Neural cell (in vitro differentiated cells): ENCODE measurements around the gene AHCYL1. TPM values are rescaled to one million over a fixed set of nuclear protein-coding genes. Genes with fewer than 3 reads are reported as not detected.

Experiments used
- H2AFZ ChIP-seq: fragments of 200-600, 300-800 bp; sonication (generic), shearing (Covaris generic); 2 replicates; pipeline ENCODE4 v1.6.0; 2014; ENCODE audit warnings: low read depth, mild to moderate bottlenecking, antibody characterized with exemption, low read length, moderate library complexity
- H3F3A ChIP-seq: fragments of 200-600 bp; shearing (Covaris generic); 2 replicates; pipeline ENCODE4 v1.6.1; 2016; ENCODE audit warnings: mild to moderate bottlenecking, moderate library complexity, mixed read lengths, antibody characterized with exemption, low read length; ENCODE audit not compliant: insufficient read depth, poor library complexity, severe bottlenecking
- H3K27ac ChIP-seq: fragments of 200-600, 300-800 bp; sonication (generic), shearing (Covaris generic); 2 replicates; pipeline ENCODE4 v1.5.1; 2014; ENCODE audit warnings: mild to moderate bottlenecking, low read length, moderate library complexity
- H3K27me3 ChIP-seq: fragments of 300-800, 200-600 bp; sonication (generic), shearing (Covaris generic); 2 replicates; pipeline ENCODE4 v1.6.0; 2014; ENCODE audit warnings: mild to moderate bottlenecking, low read depth, low read length, moderate library complexity; ENCODE audit not compliant: insufficient read depth
- H3K36me3 ChIP-seq: fragments of 300-800, 200-600 bp; sonication (generic), shearing (Covaris generic); 2 replicates; pipeline ENCODE4 v1.5.1; 2014; ENCODE audit warnings: mild to moderate bottlenecking, antibody characterized with exemption, low read length, moderate library complexity; ENCODE audit not compliant: insufficient read depth
- H3K4me2 ChIP-seq: fragments of 300-800, 200-600 bp; sonication (generic), shearing (Covaris generic); 2 replicates; pipeline ENCODE4 v1.6.0; 2014; ENCODE audit warnings: mild to moderate bottlenecking, low read length
- H3K4me3 ChIP-seq: fragments of 300-800, 200-600 bp; sonication (generic), shearing (Covaris generic); 2 replicates; pipeline ENCODE4 v1.5.1; 2014; ENCODE audit warnings: mild to moderate bottlenecking, low read length, moderate library complexity
- H3K79me2 ChIP-seq: fragments of 200-600 bp; shearing (Covaris generic); replicated peaks from 2 replicates; pipeline ENCODE4 v1.6.0; 2014; ENCODE audit warnings: mild to moderate bottlenecking, low read length, moderate library complexity; ENCODE audit not compliant: insufficient read depth
- H3K9ac ChIP-seq: fragments of 300-800, 200-600 bp; sonication (generic), shearing (Covaris generic); 2 replicates; pipeline ENCODE4 v1.6.1; 2016; ENCODE audit warnings: mild to moderate bottlenecking, low read length, mixed read lengths
- H3K9me2 ChIP-seq: fragments of 200-600 bp; shearing (Covaris generic); 2 replicates; pipeline ENCODE4 v1.6.1; 2016; ENCODE audit warnings: mild to moderate bottlenecking, low read length, mixed read lengths; ENCODE audit not compliant: insufficient read depth
- H3K9me3 ChIP-seq: fragments of 200-600, 300-800 bp; sonication (generic), shearing (Covaris generic); 2 replicates; pipeline ENCODE4 v1.6.1; 2016; ENCODE audit warnings: mild to moderate bottlenecking, mixed run types, low read length, moderate library complexity, mixed read lengths
- H4K20me1 ChIP-seq: fragments of 200-600 bp; shearing (Covaris generic); 2 replicates; pipeline ENCODE4 v1.6.1; 2016; ENCODE audit warnings: mild to moderate bottlenecking, mixed run types; ENCODE audit not compliant: insufficient read depth
- CTCF ChIP-seq: fragments of 450-650 bp; IDR thresholded peaks from 2 replicates; pipeline ENCODE4 v1.5.1; 2014; ENCODE audit warnings: antibody characterized with exemption, mild to moderate bottlenecking, moderate library complexity; ENCODE audit not compliant: poor library complexity, severe bottlenecking
- EZH2 ChIP-seq: fragments of 200-600, 300-800 bp; shearing (Covaris generic), sonication (generic); IDR thresholded peaks from 2 replicates; pipeline ENCODE4 v1.6.1; 2014; ENCODE audit warnings: antibody characterized with exemption, low read length, borderline replicate concordance, mild to moderate bottlenecking; ENCODE audit not compliant: insufficient read depth, poor library complexity, severe bottlenecking
- MXI1 ChIP-seq: fragments of 450-650 bp; conservative IDR thresholded peaks from 2 replicates; pipeline ENCODE4 v1.6.1; 2014; ENCODE audit warnings: antibody characterized with exemption, mild to moderate bottlenecking; ENCODE audit not compliant: poor library complexity, severe bottlenecking
- POLR2AphosphoS5 ChIP-seq: IDR thresholded peaks from 2 replicates; pipeline ENCODE4 v1.6.1; 2012
- polyA plus RNA-seq: library from polyadenylated mRNA; depleted of rRNA; stranded (reverse); fragments of >200 nt; gene quantifications from 2 replicates; pipeline ENCODE4 v1.2.3, GENCODE V29; 2014
- TF ChIP-seq, protein P1 (sequence below): IDR thresholded peaks from 2 replicates; pipeline ENCODE4 v1.6.1; 2012; ENCODE audit warnings: borderline replicate concordance

Gene AHCYL1
- polyA plus RNA-seq, 1 donor from 2014 or later = 48.7 TPM

GRCh38 chr1:110067893-110068645 lies 83.5 kb downstream of the AHCYL1 start:
- H4K20me1 ChIP-seq = no peaks in the 10 kb centered on the region
- H2AFZ ChIP-seq = no peak overlapping the region
- H3K9me3 ChIP-seq = no peaks in the 10 kb centered on the region
- no peak overlapping the region for H3K9ac ChIP-seq
- no peak overlapping the region for H3K27ac ChIP-seq
- H3F3A ChIP-seq = no peaks in the 10 kb centered on the region
- no peak overlapping the region for H3K4me2 ChIP-seq
- TF ChIP-seq EZH2 = peak; percentile 79
- TF ChIP-seq, protein P1, sequence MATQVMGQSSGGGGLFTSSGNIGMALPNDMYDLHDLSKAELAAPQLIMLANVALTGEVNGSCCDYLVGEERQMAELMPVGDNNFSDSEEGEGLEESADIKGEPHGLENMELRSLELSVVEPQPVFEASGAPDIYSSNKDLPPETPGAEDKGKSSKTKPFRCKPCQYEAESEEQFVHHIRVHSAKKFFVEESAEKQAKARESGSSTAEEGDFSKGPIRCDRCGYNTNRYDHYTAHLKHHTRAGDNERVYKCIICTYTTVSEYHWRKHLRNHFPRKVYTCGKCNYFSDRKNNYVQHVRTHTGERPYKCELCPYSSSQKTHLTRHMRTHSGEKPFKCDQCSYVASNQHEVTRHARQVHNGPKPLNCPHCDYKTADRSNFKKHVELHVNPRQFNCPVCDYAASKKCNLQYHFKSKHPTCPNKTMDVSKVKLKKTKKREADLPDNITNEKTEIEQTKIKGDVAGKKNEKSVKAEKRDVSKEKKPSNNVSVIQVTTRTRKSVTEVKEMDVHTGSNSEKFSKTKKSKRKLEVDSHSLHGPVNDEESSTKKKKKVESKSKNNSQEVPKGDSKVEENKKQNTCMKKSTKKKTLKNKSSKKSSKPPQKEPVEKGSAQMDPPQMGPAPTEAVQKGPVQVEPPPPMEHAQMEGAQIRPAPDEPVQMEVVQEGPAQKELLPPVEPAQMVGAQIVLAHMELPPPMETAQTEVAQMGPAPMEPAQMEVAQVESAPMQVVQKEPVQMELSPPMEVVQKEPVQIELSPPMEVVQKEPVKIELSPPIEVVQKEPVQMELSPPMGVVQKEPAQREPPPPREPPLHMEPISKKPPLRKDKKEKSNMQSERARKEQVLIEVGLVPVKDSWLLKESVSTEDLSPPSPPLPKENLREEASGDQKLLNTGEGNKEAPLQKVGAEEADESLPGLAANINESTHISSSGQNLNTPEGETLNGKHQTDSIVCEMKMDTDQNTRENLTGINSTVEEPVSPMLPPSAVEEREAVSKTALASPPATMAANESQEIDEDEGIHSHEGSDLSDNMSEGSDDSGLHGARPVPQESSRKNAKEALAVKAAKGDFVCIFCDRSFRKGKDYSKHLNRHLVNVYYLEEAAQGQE = no peak
- no peaks in the 10 kb centered on the region for H3K79me2 ChIP-seq
- no peaks in the 10 kb centered on the region for H3K9me2 ChIP-seq
- H3K4me3 ChIP-seq = peak overlapping the region; percentile 38
- H3K27me3 ChIP-seq = peaks cover 76% of the 10 kb centered on the region
- no peaks in the 10 kb centered on the region for H3K36me3 ChIP-seq

DNA sequence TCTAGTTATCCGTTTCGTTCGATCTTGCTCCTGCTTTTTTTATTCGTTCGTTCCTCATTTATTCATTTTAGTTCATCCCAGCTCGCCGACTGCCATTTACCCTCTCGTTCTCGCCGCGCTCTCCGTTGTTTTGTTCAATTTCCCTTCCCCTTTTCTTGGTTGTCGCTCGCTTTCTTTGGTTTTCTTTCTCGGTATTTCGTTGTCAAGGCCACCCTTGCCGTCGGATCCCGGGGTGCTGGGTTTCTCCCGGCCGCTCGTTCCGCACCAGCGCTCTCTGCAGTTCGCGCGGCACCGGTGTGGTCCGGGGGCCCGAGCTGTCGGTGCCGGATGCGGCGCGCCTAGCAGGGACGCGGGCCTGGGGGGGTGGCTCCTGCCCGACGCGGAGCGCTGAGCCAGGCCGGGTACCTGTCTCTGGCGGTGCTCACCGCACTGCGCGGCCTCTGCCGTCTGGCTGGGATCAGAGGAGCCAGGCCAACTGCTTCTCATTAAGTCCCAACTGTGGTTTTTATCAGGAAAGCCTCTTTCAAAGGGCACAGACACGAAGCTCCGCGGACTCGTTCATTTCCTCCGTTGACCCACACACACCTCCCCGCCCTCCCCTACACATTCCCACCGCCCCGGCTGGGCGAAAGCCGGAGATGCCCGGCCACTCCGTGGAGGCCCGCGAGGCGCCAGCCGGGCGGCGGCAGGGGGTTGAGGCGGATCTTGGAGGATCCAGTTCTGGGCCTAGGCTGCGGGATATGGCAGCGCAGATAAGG lies 84.3 kb downstream of the AHCYL1 start:
- Histone ChIP-seq H3K27ac (no peak overlapping the region), H3K9me3 (no peaks in the 10 kb centered on the region), H3K4me3 (no peak overlapping the region), H4K20me1 (no peaks in the 10 kb centered on the region), H3F3A (no peaks in the 10 kb centered on the region), H2AFZ (no peak overlapping the region), H3K79me2 (no peaks in the 10 kb centered on the region), H3K9ac (no peak overlapping the region), H3K27me3 (peaks cover 83% of the 10 kb centered on the region), H3K9me2 (no peaks in the 10 kb centered on the region), H3K36me3 (no peaks in the 10 kb centered on the region), H3K4me2 (no peak overlapping the region)
- TF ChIP-seq POLR2AphosphoS5 (peak; percentile 97), EZH2 (peak; percentile 84), CTCF (peak; percentile 26), MXI1 (no peak)
